Natural killer cell (primary cell): ENCODE measurements around the gene FOXF2. TPM values are rescaled to one million over a fixed set of nuclear protein-coding genes. Genes with fewer than 3 reads are reported as not detected.

Experiments used
- ATAC-seq, 3 donors: fragments of 150-1000 bp in 2 of 3; fragments of 200-7000 bp in 1 of 3; cut with Tn5 transposase; 1 replicate in 1 of 3; 2 replicates in 2 of 3; pipeline ENCODE4 v1.10.0; 2021; ENCODE audit warnings: mild to moderate bottlenecking in 2 of 3, moderate library complexity in 2 of 3
- DNase-seq, 2 donors: peaks; one replicate each; pipeline versions ENCODE4 v3.0.0 to v3.0.0-alpha.2; 2013 to 2021; ENCODE audit warnings: mixed read lengths in 1 of 2
- H3K27ac ChIP-seq: one replicate; pipeline ENCODE4 v1.5.1; 2013; ENCODE audit warnings: mild to moderate bottlenecking, low read length
- H3K27me3 ChIP-seq: one replicate; pipeline ENCODE4 v1.6.1; 2013; ENCODE audit warnings: low read length; ENCODE audit not compliant: control insufficient read depth, insufficient read depth
- H3K36me3 ChIP-seq: one replicate; pipeline ENCODE4 v1.6.1; 2013; ENCODE audit warnings: low read length; ENCODE audit not compliant: control insufficient read depth, insufficient read depth
- H3K4me1 ChIP-seq: one replicate; pipeline ENCODE4 v1.6.1; 2013; ENCODE audit warnings: low read length; ENCODE audit not compliant: control insufficient read depth, insufficient read depth
- H3K4me3 ChIP-seq: one replicate; pipeline ENCODE4 v1.5.1; 2013; ENCODE audit warnings: low read length
- H3K9me3 ChIP-seq: one replicate; pipeline ENCODE4 v1.6.1; 2013; ENCODE audit warnings: low read length; ENCODE audit not compliant: control insufficient read depth, insufficient read depth
- H3K27ac Mint-ChIP-seq, 2 donors: one replicate each; pipeline ENCODE4 v1.8.0; 2022; ENCODE audit warnings: mild to moderate bottlenecking in 2 of 2, mixed read lengths in 2 of 2, moderate library complexity in 1 of 2
- H3K27me3 Mint-ChIP-seq, 2 donors: one replicate each; pipeline ENCODE4 v1.8.0; 2022; ENCODE audit warnings: low read depth in 2 of 2, mixed read lengths in 2 of 2
- H3K36me3 Mint-ChIP-seq: one replicate; pipeline ENCODE4 v1.8.0; 2022; ENCODE audit warnings: mixed read lengths
- H3K4me1 Mint-ChIP-seq, 2 donors: one replicate each; pipeline ENCODE4 v1.8.0; 2022; ENCODE audit warnings: mixed read lengths in 2 of 2
- H3K4me3 Mint-ChIP-seq: one replicate; pipeline ENCODE4 v1.8.0; 2022; ENCODE audit warnings: mild to moderate bottlenecking, moderate library complexity, mixed read lengths
- H3K9me3 Mint-ChIP-seq, 2 donors: one replicate each; pipeline ENCODE4 v1.8.0; 2022; ENCODE audit warnings: mixed read lengths in 2 of 2
- CTCF ChIP-seq: fragments of 200-600 bp; IDR thresholded peaks from one replicate; pipeline ENCODE4 v1.8.0; 2022; ENCODE audit warnings: antibody characterized with exemption
- WGBS: methylation state at CpG from one replicate; pipeline ENCODE4 v1.1.7; 2013; ENCODE audit warnings: missing lambda C conversion rate; ENCODE audit not compliant: insufficient coverage; 5-methylcytosine and 5-hydroxymethylcytosine counted together
- intact Hi-C: fragments of 100-400 bp; cut with micrococcal nuclease; formaldehyde crosslinking; loops from one replicate; pipeline ENCODE4 v1.14.2; 2022
- total RNA-seq, 4 donors: library from RNA; stranded (reverse); fragments of 120-200 nt in 1 of 4; gene quantifications; one replicate each; pipeline versions ENCODE4 v1.2.3 to v1.2.4, GENCODE V29; 2013 to 2022

FOXF2 gene
- total RNA-seq, 3 donors from 2014 or later (not counting 1 experiment from before 2014, with no cell fraction given): not detected

- Mint-ChIP-seq H3K4me1 (no peaks in the 10 kb centered on the region), H3K36me3 (no peaks in the 10 kb centered on the region), H3K27ac (no peak overlapping the region), H3K27me3 (peaks cover 1 to 4% of the 10 kb centered on the region in 2 donors), H3K9me3 (no peaks in the 10 kb centered on the region), H3K4me3 (no peak overlapping the region)
- H3K27ac ChIP-seq: no peak overlapping the region
- DNase-seq (no peak), ATAC-seq (no peak)
- H3K36me3 ChIP-seq: no peaks in the 10 kb centered on the region
- H3K9me3 ChIP-seq: no peaks in the 10 kb centered on the region
- peaks cover 2% of the 10 kb centered on the region for H3K27me3 ChIP-seq
- no peak for TF ChIP-seq CTCF
- intact Hi-C loops: no loop called here
- H3K4me3 ChIP-seq: no peak overlapping the region
- H3K4me1 ChIP-seq: no peaks in the 10 kb centered on the region
- whole genome bisulfite sequencing: 86% methylated on average over 12 of the region's 12 CpGs
These were observed 14.7 kb downstream of the FOXF2 start for GRCh38 chr6:1403851-1404712.

- H3K36me3 ChIP-seq: no peaks in the 10 kb centered on the region
- intact Hi-C loops: no loop called here
- no peaks in the 10 kb centered on the region for H3K36me3 Mint-ChIP-seq
- no peak overlapping the region for H3K27ac ChIP-seq
- H3K9me3 ChIP-seq: no peaks in the 10 kb centered on the region
- no peak overlapping the region for H3K4me3 ChIP-seq
- H3K27ac Mint-ChIP-seq: no peak overlapping the region
- no peak overlapping the region for H3K4me3 Mint-ChIP-seq
- ATAC-seq: no peak
- H3K27me3 ChIP-seq: no peaks in the 10 kb centered on the region
- 79% methylated on average over 4 of the region's 4 CpGs for whole genome bisulfite sequencing
- no peaks in the 10 kb centered on the region for H3K4me1 Mint-ChIP-seq
- TF ChIP-seq CTCF: no peak
- H3K4me1 ChIP-seq: no peaks in the 10 kb centered on the region
- DNase-seq: no peak
- H3K27me3 Mint-ChIP-seq: peaks cover 0 to 11% of the 10 kb centered on the region in 2 donors
- no peaks in the 10 kb centered on the region for H3K9me3 Mint-ChIP-seq
These were observed 15.3 kb downstream of the FOXF2 start for GRCh38 chr6:1404713-1405098.

- Histone ChIP-seq H3K4me1 (no peaks in the 10 kb centered on the region), H3K4me3 (no peak overlapping the region), H3K27me3 (no peaks in the 10 kb centered on the region), H3K36me3 (no peaks in the 10 kb centered on the region), H3K9me3 (no peaks in the 10 kb centered on the region), H3K27ac (no peak overlapping the region)
- Mint-ChIP-seq H3K9me3 (no peaks in the 10 kb centered on the region), H3K36me3 (no peaks in the 10 kb centered on the region), H3K27ac (no peak overlapping the region), H3K4me3 (no peak overlapping the region), H3K27me3 (peaks cover 1 to 16% of the 10 kb centered on the region in 2 donors), H3K4me1 (no peaks in the 10 kb centered on the region)
- no peak for TF ChIP-seq CTCF
- DNase-seq (no peak), ATAC-seq (no peak)
- intact Hi-C loops: no loop called here
- WGBS: 76% methylated on average over 4 of the region's 6 CpGs
These were observed 15.8 kb downstream of the FOXF2 start for GRCh38 chr6:1405221-1405620.
